Parietal lobe (tissue), 2 donors: ENCODE measurements around the gene TMEM94. TPM values are rescaled to one million over a fixed set of nuclear protein-coding genes. Genes with fewer than 3 reads are reported as not detected.

ENCODE experiments used
- small RNA-seq: library from RNA; depleted of rRNA; stranded (forward); fragments of <200 nt; gene quantifications from one replicate; pipeline ENCODE3, GENCODE V24; 2014; ENCODE audit warnings: low replicate concordance
- total RNA-seq: library from RNA; depleted of rRNA; stranded (reverse); fragments of >200 nt; gene quantifications from one replicate; pipeline ENCODE4 v1.2.3, GENCODE V29; 2014

Gene TMEM94
- 62.6 TPM for total RNA-seq

DNA sequence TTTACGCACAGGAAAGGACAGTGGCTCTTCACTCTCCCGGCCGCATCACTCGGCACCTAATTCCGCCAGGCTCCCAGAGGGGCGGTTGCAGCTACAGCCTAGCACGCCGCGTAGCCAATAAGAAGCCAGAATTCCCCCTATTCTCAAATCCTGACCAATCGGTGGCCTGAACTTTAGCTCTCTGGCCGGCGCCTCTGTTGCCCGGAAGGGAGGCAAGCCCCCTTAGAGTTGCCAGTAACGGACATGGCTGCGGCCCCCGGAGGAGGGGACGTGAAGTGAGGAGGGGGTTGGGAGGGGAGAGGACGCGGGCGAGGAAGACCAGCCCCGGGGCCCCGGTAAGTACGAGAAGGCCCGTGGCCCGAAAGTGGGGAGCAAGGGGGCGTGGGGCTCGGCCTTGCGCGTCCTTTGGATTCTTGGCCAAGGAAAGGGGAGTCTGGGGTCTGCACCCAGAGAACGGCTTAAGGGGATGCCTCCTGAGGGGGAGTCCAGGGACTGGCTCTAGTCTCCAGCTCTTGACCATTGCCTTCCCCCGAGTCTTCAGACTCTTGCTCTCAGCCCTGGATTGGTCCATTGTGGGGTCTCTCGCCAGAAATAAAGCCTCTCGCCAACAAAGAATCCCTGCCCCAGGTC is at the start of gene TMEM94:
TMEM94 (plus strand) TSS at position 219 of the 630 bp plus-strand sequence. CDS start 15,271 bp downstream, outside the sequence.

GRCh38 chr17:75515496-75516254 is 59.2 kb downstream of the TMEM94 start, which contains the start of gene CASKIN2:
Gene CASKIN2, minus strand, starts transcription at chr17:75515537. Its CDS starts 1,733 bp downstream, at chr17:75513804.

DNA sequence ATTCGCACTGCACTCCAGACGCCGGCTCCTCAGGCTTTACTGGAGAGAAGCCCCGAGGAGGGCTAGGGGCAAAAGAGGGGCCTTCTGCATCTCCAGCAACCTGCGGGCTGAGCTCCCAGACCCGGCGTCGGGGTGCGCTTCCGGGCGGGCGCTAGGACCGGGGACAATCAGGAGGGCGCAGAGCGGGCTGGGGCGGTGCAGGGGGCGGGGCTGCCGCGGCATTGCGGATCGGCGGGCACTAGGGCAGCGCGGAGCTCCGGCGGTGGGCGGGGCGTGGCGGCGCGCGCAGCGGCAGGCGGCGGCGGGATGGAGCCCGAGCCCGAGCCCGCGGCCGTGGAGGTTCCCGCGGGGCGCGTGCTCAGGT is 59.8 kb downstream of the TMEM94 start, which contains the start of gene TSEN54:
TSEN54 (plus strand) TSS at position 274 of the 364 bp plus-strand sequence; CDS start at position 307, 33 bp downstream.

GRCh38 chr17:75524970-75525805 is 68.8 kb downstream of the TMEM94 start, which contains the start of gene LLGL2:
Gene LLGL2, plus strand, starts transcription at chr17:75525697. Its CDS starts 17,730 bp downstream, at chr17:75543427.

Small RNA genes within 50 kb of the gene (small RNA-seq; reads per million reads assigned to genes)
- gene RF00019 (not detected), gene RNU6-938P (not detected)

Other genes with a start within 250 kb of the TMEM94 start
- 16.3 TPM for gene GGA3, start 195.0 kb upstream of the TMEM94 start, total RNA-seq
- 29.4 TPM for gene MRPS7, start 194.8 kb upstream of the TMEM94 start, total RNA-seq
- 6.9 TPM for gene MIF4GD, start 185.4 kb upstream of the TMEM94 start, total RNA-seq
- gene SLC25A19, start 167.2 kb upstream of the TMEM94 start, total RNA-seq, result 11.9 TPM
- 141 TPM for gene GRB2, start 51.0 kb upstream of the TMEM94 start, total RNA-seq
- 5.9 TPM for gene CASKIN2, start 58.9 kb downstream of the TMEM94 start, total RNA-seq
- gene TSEN54, start 59.9 kb downstream of the TMEM94 start, total RNA-seq, result 18.2 TPM
- 1.6 TPM for gene LLGL2, start 69.1 kb downstream of the TMEM94 start, total RNA-seq
- gene MYO15B, start 131.2 kb downstream of the TMEM94 start, total RNA-seq, result 59.5 TPM
- gene SMIM5, start 176.8 kb downstream of the TMEM94 start, total RNA-seq, result 0.31 TPM
- 21.3 TPM for gene RECQL5, start 210.5 kb downstream of the TMEM94 start, total RNA-seq
- 64.8 TPM for gene SAP30BP, start 210.7 kb downstream of the TMEM94 start, total RNA-seq